Measurements from ENCODE around the gene GDPD4. TPM values are rescaled to one million over a fixed set of nuclear protein-coding genes. Genes with fewer than 3 reads are reported as not detected.

Gene GDPD4
- total RNA-seq, 1 experiment from 2014 or later, result not detected

DNA sequence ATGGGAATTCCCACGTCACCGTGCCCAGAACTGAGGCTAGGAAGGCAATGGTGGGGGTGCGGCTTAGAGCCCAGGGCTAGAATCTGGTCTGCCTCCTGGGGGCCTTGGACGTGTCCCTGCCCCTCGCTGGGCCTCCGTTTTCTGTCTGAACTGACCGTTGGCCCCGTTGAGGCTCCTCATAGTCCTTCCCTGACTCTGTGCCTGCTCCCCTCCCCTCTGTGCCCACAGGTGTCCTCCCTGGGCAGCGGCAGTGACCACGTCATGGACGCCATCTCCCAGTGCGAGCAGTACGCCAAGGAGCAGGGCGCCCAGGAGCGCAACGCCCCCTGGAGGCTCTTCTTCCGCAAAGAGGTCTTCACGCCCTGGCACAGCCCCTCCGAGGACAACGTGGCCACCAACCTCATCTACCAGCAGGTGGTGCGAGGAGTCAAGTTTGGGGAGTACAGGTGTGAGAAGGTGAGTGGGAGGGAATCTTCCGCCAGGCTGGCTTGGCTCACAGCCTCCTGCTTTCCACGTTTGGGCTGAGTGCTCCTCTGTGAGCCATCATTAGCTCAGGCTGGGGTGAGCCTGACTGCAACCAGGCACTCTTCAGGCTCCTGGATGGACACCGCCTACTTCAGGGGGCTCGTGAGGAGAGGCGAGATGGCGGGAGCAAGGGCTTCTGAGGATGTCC is 109.5 kb downstream of the GDPD4 start:
- Histone ChIP-seq H3K27me3 (ENCODE audit: insufficient read depth, low read length) (no peaks in the 10 kb centered on the region), H3K4me3 (replicated peaks in 1 of 2; ENCODE audit: low read depth in 1 of 2, low read length in 2 of 2) (peak overlapping the region; percentile 41 to 60), H3K4me2 (ENCODE audit: low read length) (peak overlapping the region; percentile 87), H3K9ac (ENCODE audit: low read length) (peak overlapping the region; percentile 61), H4K20me1 (ENCODE audit: insufficient read depth) (no peaks in the 10 kb centered on the region), H3K9me2 (ENCODE audit: insufficient read depth) (no peaks in the 10 kb centered on the region), H3K9me3 (ENCODE audit: control insufficient read depth in 1 of 2, insufficient read depth in 1 of 2, low read depth in 1 of 2, low read length in 2 of 2) (no peaks in the 10 kb centered on the region), H3K36me3 (ENCODE audit: control insufficient read depth in 1 of 2, insufficient read depth in 2 of 2, low read length in 2 of 2) (no peaks in the 10 kb centered on the region), H3K4me1 (ENCODE audit: control insufficient read depth in 1 of 2, insufficient read depth in 2 of 2, low read length in 2 of 2) (peaks cover 0 to 14% of the 10 kb centered on the region in 2 experiments; a peak in 3 of 4 replicates), H2AFZ (ENCODE audit: low read depth, low read length, poor library complexity, severe bottlenecking) (peak overlapping the region; percentile 70), H3K27ac (ENCODE audit: low read depth, low read length) (peak overlapping the region; percentile 57; the same call in 1 of the 2 replicates), H3K79me2 (ENCODE audit: insufficient read depth, low read length) (no peaks in the 10 kb centered on the region)
- BruUV-seq (replicated peaks), result no TSS peak
- ChIA-PET POLR2A (no interaction called here), RAD21 (ENCODE audit: low non-redundant PET in 1 of 2, low total read pairs in 2 of 2, uncharacterized antibody in 2 of 2, unreplicated experiment in 2 of 2) (no interaction called here), CTCF (interaction anchor here (0.6 to 1.0 kb wide), 3 partner anchors 356 to 427 kb away, joined by 3 to 5 read pairs (median 3); no protein-coding TSS in a partner anchor)
- ATAC-seq (peak; percentile 92), DNase-seq (ENCODE audit: low read depth, low spot score) (peak; percentile 93)
- intact Hi-C loops (cut with micrococcal nuclease), result loop anchor here (1.0 to 2.0 kb wide), 3 partner anchors 281 to 427 kb away; no protein-coding TSS in a partner anchor
- TF ChIP-seq, protein P1, sequence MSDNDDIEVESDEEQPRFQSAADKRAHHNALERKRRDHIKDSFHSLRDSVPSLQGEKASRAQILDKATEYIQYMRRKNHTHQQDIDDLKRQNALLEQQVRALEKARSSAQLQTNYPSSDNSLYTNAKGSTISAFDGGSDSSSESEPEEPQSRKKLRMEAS (IDR thresholded peaks at IDR 0.05), result peak; percentile 97
- TF ChIP-seq FOSL1 (IDR thresholded peaks at IDR 0.05; ENCODE audit: low read depth), result no peak
- TF ChIP-seq, protein P2, sequence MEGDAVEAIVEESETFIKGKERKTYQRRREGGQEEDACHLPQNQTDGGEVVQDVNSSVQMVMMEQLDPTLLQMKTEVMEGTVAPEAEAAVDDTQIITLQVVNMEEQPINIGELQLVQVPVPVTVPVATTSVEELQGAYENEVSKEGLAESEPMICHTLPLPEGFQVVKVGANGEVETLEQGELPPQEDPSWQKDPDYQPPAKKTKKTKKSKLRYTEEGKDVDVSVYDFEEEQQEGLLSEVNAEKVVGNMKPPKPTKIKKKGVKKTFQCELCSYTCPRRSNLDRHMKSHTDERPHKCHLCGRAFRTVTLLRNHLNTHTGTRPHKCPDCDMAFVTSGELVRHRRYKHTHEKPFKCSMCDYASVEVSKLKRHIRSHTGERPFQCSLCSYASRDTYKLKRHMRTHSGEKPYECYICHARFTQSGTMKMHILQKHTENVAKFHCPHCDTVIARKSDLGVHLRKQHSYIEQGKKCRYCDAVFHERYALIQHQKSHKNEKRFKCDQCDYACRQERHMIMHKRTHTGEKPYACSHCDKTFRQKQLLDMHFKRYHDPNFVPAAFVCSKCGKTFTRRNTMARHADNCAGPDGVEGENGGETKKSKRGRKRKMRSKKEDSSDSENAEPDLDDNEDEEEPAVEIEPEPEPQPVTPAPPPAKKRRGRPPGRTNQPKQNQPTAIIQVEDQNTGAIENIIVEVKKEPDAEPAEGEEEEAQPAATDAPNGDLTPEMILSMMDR (IDR thresholded peaks at IDR 0.05 in 2 of 3, conservative IDR thresholded peaks at IDR 0.05 in 1 of 3; ENCODE audit: borderline replicate concordance in 1 of 3, insufficient read depth in 1 of 3, low read depth in 2 of 3, low read length in 2 of 3), result peak; percentile 99 to 100 (median 99)
- TF ChIP-seq YY1 (IDR thresholded peaks at IDR 0.05; ENCODE audit: extremely low read depth, insufficient replicate concordance, low read depth, low read length), result peak; percentile 91
- peak; percentile 2 for TF ChIP-seq POLR2A (IDR thresholded peaks at IDR 0.05; ENCODE audit: borderline replicate concordance, extremely low read depth, insufficient read depth, insufficient read length)
- TF ChIP-seq ZNF274 (IDR thresholded peaks at IDR 0.05; ENCODE audit: low read depth, low read length), result no peak
- TF ChIP-seq POLR2AphosphoS5 (IDR thresholded peaks at IDR 0.05; ENCODE audit: low read depth, low read length), result peak; percentile 81
- TF ChIP-seq CBX3 (IDR thresholded peaks at IDR 0.05; ENCODE audit: low read depth), result peak; percentile 80; the same call in 1 of the 2 replicates
- TF ChIP-seq TCF7L2 (IDR thresholded peaks at IDR 0.05; ENCODE audit: borderline replicate concordance, extremely low read depth, insufficient read depth, insufficient read length), result peak; percentile 21
- TF ChIP-seq, protein P3, sequence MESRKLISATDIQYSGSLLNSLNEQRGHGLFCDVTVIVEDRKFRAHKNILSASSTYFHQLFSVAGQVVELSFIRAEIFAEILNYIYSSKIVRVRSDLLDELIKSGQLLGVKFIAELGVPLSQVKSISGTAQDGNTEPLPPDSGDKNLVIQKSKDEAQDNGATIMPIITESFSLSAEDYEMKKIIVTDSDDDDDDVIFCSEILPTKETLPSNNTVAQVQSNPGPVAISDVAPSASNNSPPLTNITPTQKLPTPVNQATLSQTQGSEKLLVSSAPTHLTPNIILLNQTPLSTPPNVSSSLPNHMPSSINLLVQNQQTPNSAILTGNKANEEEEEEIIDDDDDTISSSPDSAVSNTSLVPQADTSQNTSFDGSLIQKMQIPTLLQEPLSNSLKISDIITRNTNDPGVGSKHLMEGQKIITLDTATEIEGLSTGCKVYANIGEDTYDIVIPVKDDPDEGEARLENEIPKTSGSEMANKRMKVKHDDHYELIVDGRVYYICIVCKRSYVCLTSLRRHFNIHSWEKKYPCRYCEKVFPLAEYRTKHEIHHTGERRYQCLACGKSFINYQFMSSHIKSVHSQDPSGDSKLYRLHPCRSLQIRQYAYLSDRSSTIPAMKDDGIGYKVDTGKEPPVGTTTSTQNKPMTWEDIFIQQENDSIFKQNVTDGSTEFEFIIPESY (IDR thresholded peaks at IDR 0.05; ENCODE audit: extremely low read depth, insufficient replicate concordance, low read length), result no peak
- peak; percentile 99 for TF ChIP-seq RAD21 (IDR thresholded peaks at IDR 0.05; ENCODE audit: low read depth)
